WI38 (cell line): ENCODE results near the gene ZNF837.

ENCODE experiments used
- H3K4me3 ChIP-seq: 2 replicates; pipeline ENCODE4 v1.5.1; 2011; ENCODE audit warnings: low read depth, mild to moderate bottlenecking, control low read depth, low read length
- TF ChIP-seq, protein P1 (sequence below): IDR thresholded peaks from 2 replicates; pipeline ENCODE4 v1.5.1; 2012; ENCODE audit warnings: low read depth, mild to moderate bottlenecking, control low read depth, low read length

ZNF837 gene

GRCh38 chr19:58386576-58387337, 5.9 kb upstream of the ZNF837 start, which contains the start of gene RPS5:
Gene RPS5, plus strand, starts transcription at chr19:58387269. Its CDS starts 869 bp downstream, at chr19:58388138.
- TF ChIP-seq, protein P1, sequence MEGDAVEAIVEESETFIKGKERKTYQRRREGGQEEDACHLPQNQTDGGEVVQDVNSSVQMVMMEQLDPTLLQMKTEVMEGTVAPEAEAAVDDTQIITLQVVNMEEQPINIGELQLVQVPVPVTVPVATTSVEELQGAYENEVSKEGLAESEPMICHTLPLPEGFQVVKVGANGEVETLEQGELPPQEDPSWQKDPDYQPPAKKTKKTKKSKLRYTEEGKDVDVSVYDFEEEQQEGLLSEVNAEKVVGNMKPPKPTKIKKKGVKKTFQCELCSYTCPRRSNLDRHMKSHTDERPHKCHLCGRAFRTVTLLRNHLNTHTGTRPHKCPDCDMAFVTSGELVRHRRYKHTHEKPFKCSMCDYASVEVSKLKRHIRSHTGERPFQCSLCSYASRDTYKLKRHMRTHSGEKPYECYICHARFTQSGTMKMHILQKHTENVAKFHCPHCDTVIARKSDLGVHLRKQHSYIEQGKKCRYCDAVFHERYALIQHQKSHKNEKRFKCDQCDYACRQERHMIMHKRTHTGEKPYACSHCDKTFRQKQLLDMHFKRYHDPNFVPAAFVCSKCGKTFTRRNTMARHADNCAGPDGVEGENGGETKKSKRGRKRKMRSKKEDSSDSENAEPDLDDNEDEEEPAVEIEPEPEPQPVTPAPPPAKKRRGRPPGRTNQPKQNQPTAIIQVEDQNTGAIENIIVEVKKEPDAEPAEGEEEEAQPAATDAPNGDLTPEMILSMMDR, result no peak
- H3K4me3 ChIP-seq, result peak within 1 kb of the TSS; percentile 97

- TF ChIP-seq, protein P1, result no peak
These were observed 5.2 kb upstream of the ZNF837 start for GRCh38 chr19:58385891-58386575.

DNA sequence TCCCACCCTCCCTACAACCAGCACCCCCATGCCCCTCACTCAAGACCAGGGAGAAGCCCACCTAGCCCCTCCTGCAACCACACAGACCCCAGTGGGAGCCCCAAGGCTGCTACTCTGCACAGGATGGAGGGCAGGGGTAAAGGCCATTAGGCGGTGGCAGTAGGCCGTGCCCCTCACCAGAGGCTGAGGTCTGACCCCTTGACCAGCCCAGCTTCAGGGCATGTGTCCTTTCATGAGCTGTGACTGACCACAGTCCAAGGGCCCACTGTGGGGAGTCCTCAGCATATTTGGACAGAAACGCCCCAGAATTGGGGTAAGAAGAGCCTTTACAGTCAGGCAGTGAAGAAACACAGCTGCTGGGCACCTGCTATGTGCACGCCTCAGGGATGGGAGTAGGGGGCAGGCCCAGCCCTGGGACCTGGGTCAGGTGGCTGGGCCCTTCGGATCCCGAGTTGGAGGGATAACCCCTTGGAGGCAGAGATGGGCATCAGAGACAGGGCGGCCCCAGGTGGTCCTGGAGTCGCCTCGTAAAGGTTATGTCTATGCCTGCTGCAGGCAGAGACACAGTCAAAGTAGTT, 4.6 kb upstream of the ZNF837 start:
- TF ChIP-seq, protein P1, result no peak
- peak overlapping the region; percentile 97 for H3K4me3 ChIP-seq

More at GRCh38 chr19:58385891-58386575, 5.2 kb upstream of the ZNF837 start:
- H3K4me3 ChIP-seq, result peak overlapping the region; percentile 97

- H3K4me3 ChIP-seq, result no peak overlapping the region
- TF ChIP-seq, protein P1, result no peak
These were observed 2.3 kb upstream of the ZNF837 start for GRCh38 chr19:58382997-58383603.

GRCh38 chr19:58381460-58382212, 806 bp upstream of the ZNF837 start:
- H3K4me3 ChIP-seq, result peak overlapping the region; percentile 78
- TF ChIP-seq, protein P1, result no peak

GRCh38 chr19:58380037-58380661, 681 bp downstream of the ZNF837 start:
- TF ChIP-seq, protein P1, result no peak
- H3K4me3 ChIP-seq, result peak overlapping the region; percentile 78
